ENCODE results near the gene CPNE1. TPM values are rescaled to one million over a fixed set of nuclear protein-coding genes. Genes with fewer than 3 reads are reported as not detected.

The CPNE1 gene
- total and polyA plus RNA-seq, 12 donors: 25.8 to 114 (median 53.7) TPM

GRCh38 chr20:35615667-35616464 is 48.8 kb downstream of the CPNE1 start, which contains the start of gene SPAG4:
Gene SPAG4, plus strand, starts transcription at chr20:35615829. Its CDS starts 175 bp downstream, at chr20:35616004.
- ATAC-seq (peak; percentile 0 to 97 (median 92)), DNase-seq (peak; percentile 99 to 100)
- no peak for TF ChIP-seq CTCF (IDR thresholded peaks at IDR 0.05)
- Histone ChIP-seq H3K9me3 (no peaks in the 10 kb centered on the region), H3K27ac (peak within 1 kb of the TSS; percentile 48 to 94 (median 87)), H3K4me3 (peak within 1 kb of the TSS; percentile 13 to 80 (median 60)), H3K27me3 (peaks cover 0 to 7% (median 0%) of the 10 kb centered on the region in 7 donors), H3K36me3 (peaks cover 0 to 1% (median 0%) of the 10 kb centered on the region in 9 donors), H3K4me1 (peaks cover 19 to 46% (median 36%) of the 10 kb centered on the region in 9 donors)
- WGBS, 2 donors: 0 to 1% methylated on average over 68 of the region's 68 CpGs
- intact Hi-C loops (cut with DNase I): loop anchor here in 8 of 10 donors (2.0 to 10.0 kb wide), 6 partner anchors 46 to 127 kb away; partner anchors contain the start of genes CPNE1 (in 8 of the 8), RBM12 (in 8 of the 8), ERGIC3 (in 1 of the 8) and NFS1 (in 1 of the 8)

- intact Hi-C loops (cut with DNase I): loop anchor here in 2 of 10 donors (10.0 kb wide), 2 partner anchors 53 to 83 kb away; partner anchors contain the start of genes CPNE1 (in 1 of the 2), NFS1 (in 1 of the 2), RBM12 (in 1 of the 2) and ROMO1 (in 1 of the 2)
- Histone ChIP-seq H3K27ac (no peak overlapping the region), H3K27me3 (no peaks in the 10 kb centered on the region)
These were observed 53.2 kb downstream of the CPNE1 start for GRCh38 chr20:35611482-35611881.

DNA sequence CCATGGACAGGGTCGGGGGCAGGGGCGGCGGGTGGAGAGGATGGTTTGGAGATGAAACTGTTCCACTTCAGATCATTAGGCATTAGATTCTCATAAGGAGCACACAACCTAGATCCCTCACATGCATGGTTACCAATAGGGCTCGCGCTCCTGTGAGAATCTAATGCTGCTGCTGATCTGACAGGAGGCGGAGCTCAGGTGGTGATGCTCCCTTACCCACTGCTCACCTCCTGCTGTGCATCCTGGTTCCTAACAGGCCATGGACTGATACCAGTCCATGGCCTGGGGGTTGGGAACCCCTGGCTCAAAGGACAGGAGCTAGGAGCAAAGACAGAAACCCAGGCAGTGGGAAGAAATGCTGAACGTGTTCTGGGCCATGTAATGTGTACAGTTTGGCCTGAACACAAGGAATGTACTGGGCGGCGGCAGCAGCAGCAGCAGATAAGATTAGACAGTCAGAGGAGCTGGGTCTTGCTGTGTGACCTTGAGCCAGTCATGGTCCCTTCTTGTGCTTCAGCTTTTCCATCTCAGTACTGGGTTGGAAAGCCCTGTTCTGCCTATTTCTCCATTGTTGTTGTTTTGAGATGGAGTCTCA is 53.8 kb downstream of the CPNE1 start:
- DNase-seq (no peak), ATAC-seq (no peak)

More at GRCh38 chr20:35611482-35611881, 53.2 kb downstream of the CPNE1 start:
- no peak for ATAC-seq
- DNase-seq: no peak
- Histone ChIP-seq H3K4me3 (no peak overlapping the region), H3K9me3 (no peaks in the 10 kb centered on the region), H3K4me1 (peaks cover 2 to 13% (median 5%) of the 10 kb centered on the region in 9 donors), H3K36me3 (no peaks in the 10 kb centered on the region)
- no peak for TF ChIP-seq CTCF (IDR thresholded peaks at IDR 0.05)
- 94 to 96% methylated on average over 2 of the region's 2 CpGs for WGBS, 2 donors

More for the DNA sequence above, 53.8 kb downstream of the CPNE1 start:
- Histone ChIP-seq H3K36me3 (no peaks in the 10 kb centered on the region), H3K4me1 (peaks cover 2 to 12% (median 5%) of the 10 kb centered on the region in 9 donors), H3K27me3 (no peaks in the 10 kb centered on the region), H3K9me3 (no peaks in the 10 kb centered on the region), H3K4me3 (no peak overlapping the region), H3K27ac (no peak overlapping the region)
- no peak for TF ChIP-seq CTCF (IDR thresholded peaks at IDR 0.05)
- WGBS, 2 donors: 72 to 76% methylated on average over 9 of the region's 9 CpGs
- intact Hi-C loops (cut with DNase I): loop anchor here in 2 of 10 donors (10.0 kb wide), 2 partner anchors 54 to 84 kb away; partner anchors contain the start of genes CPNE1 (in 1 of the 2), NFS1 (in 1 of the 2), RBM12 (in 1 of the 2) and ROMO1 (in 1 of the 2)
